HuH-7.5 (cell line): Measurements from ENCODE around the gene CTSC.

ENCODE experiments used
- DNase-seq: peaks from one replicate; pipeline ENCODE4 v3.0.0; 2011; ENCODE audit warnings: low spot score

Gene CTSC

GRCh38 chr11:88317536-88317935, 20.0 kb downstream of the CTSC start:
- no peak for DNase-seq

- DNase-seq, result no peak
These were observed 21.5 kb downstream of the CTSC start for GRCh38 chr11:88315981-88316441.

- DNase-seq, result no peak
These were observed 22.5 kb downstream of the CTSC start for GRCh38 chr11:88315015-88315414.

- no peak for DNase-seq
These were observed 24.1 kb downstream of the CTSC start for GRCh38 chr11:88313441-88313840.

GRCh38 chr11:88312628-88313027, 24.9 kb downstream of the CTSC start:
- no peak for DNase-seq

GRCh38 chr11:88310246-88310645, 27.3 kb downstream of the CTSC start:
- DNase-seq, result no peak

- DNase-seq, result no peak
These were observed 29.0 kb downstream of the CTSC start for GRCh38 chr11:88308576-88308975.

GRCh38 chr11:88307749-88308425, 29.6 kb downstream of the CTSC start:
- DNase-seq, result no peak

GRCh38 chr11:88306785-88307184, 30.8 kb downstream of the CTSC start:
- DNase-seq, result no peak

GRCh38 chr11:88305430-88305829, 32.1 kb downstream of the CTSC start:
- DNase-seq, result no peak

- no peak for DNase-seq
These were observed 33.2 kb downstream of the CTSC start for GRCh38 chr11:88304352-88304751.

GRCh38 chr11:88303037-88303436, 34.5 kb downstream of the CTSC start:
- no peak for DNase-seq

- no peak for DNase-seq
These were observed 35.9 kb downstream of the CTSC start for GRCh38 chr11:88301488-88302140.

- DNase-seq, result no peak
These were observed 36.5 kb downstream of the CTSC start for GRCh38 chr11:88300888-88301487.

GRCh38 chr11:88297863-88298262, 39.7 kb downstream of the CTSC start:
- no peak for DNase-seq

GRCh38 chr11:88297421-88297820, 40.1 kb downstream of the CTSC start:
- no peak for DNase-seq

GRCh38 chr11:88295028-88295427, 42.5 kb downstream of the CTSC start:
- no peak for DNase-seq

GRCh38 chr11:88293931-88294330, 43.6 kb downstream of the CTSC start:
- no peak for DNase-seq

GRCh38 chr11:88292171-88292843, 45.2 kb downstream of the CTSC start:
- no peak for DNase-seq

GRCh38 chr11:88288560-88288959, 49.0 kb downstream of the CTSC start:
- no peak for DNase-seq

GRCh38 chr11:88284336-88285050, 53.0 kb downstream of the CTSC start:
- no peak for DNase-seq
